Neutrophil (primary cell): ENCODE results near the gene SND1.

Experiments used
- H3K27ac ChIP-seq: fragments of 200-600 bp; sonication (generic); 2 replicates; pipeline ENCODE4 v1.5.1; 2016; ENCODE audit warnings: mild to moderate bottlenecking, moderate library complexity
- H3K27me3 ChIP-seq: fragments of 200-600 bp; sonication (generic); 2 replicates; pipeline ENCODE4 v1.6.0; 2016; ENCODE audit warnings: mild to moderate bottlenecking
- H3K36me3 ChIP-seq: fragments of 200-600 bp; sonication (generic); 2 replicates; pipeline ENCODE4 v1.5.1; 2017
- H3K4me1 ChIP-seq, 2 experiments: fragments of 200-600 bp in 1 of 2; sonication (generic) in 1 of 2; 1 replicate in 1 of 2; 2 replicates in 1 of 2; pipeline versions ENCODE4 v1.5.1 to v1.6.1; 2013 to 2016; ENCODE audit warnings: low read depth in 1 of 2, low read length in 1 of 2, mild to moderate bottlenecking in 1 of 2, moderate library complexity in 1 of 2; ENCODE audit not compliant: control insufficient read depth in 1 of 2, insufficient read depth in 1 of 2
- H3K4me3 ChIP-seq, 2 experiments: fragments of 200-600 bp in 1 of 2; sonication (generic) in 1 of 2; 1 replicate in 1 of 2; 2 replicates in 1 of 2; pipeline ENCODE4 v1.5.1; 2013 to 2016; ENCODE audit warnings: low read depth in 1 of 2, low read length in 1 of 2, mild to moderate bottlenecking in 1 of 2, moderate library complexity in 1 of 2
- H3K9me3 ChIP-seq: fragments of 200-600 bp; sonication (generic); 2 replicates; pipeline ENCODE4 v1.5.1; 2016
- CTCF ChIP-seq: fragments of 200-600 bp; sonication (generic); IDR thresholded peaks from 2 replicates; pipeline ENCODE4 v1.5.1; 2016; ENCODE audit warnings: antibody characterized with exemption

The SND1 gene

GRCh38 chr7:128091106-128091505 lies 439.1 kb downstream of the SND1 start:
- peaks cover 0 to 5% of the 10 kb centered on the region in 2 experiments for H3K4me1 ChIP-seq
- H3K36me3 ChIP-seq = peaks cover 31% of the 10 kb centered on the region
- H3K27ac ChIP-seq = no peak overlapping the region
- H3K27me3 ChIP-seq = no peaks in the 10 kb centered on the region
- no peak for TF ChIP-seq CTCF
- H3K9me3 ChIP-seq = no peaks in the 10 kb centered on the region
- H3K4me3 ChIP-seq = no peak overlapping the region

GRCh38 chr7:128092221-128092620 lies 440.2 kb downstream of the SND1 start:
- H3K4me3 ChIP-seq = no peak overlapping the region
- H3K27me3 ChIP-seq = no peaks in the 10 kb centered on the region
- H3K4me1 ChIP-seq = peaks cover 0 to 7% of the 10 kb centered on the region in 2 experiments
- no peak overlapping the region for H3K27ac ChIP-seq
- no peaks in the 10 kb centered on the region for H3K9me3 ChIP-seq
- TF ChIP-seq CTCF = no peak
- H3K36me3 ChIP-seq = peaks cover 31% of the 10 kb centered on the region

- peaks cover 31% of the 10 kb centered on the region for H3K36me3 ChIP-seq
- TF ChIP-seq CTCF = no peak
These were observed 441.9 kb downstream of the SND1 start for GRCh38 chr7:128093614-128094570.

GRCh38 chr7:128094686-128095085 lies 442.7 kb downstream of the SND1 start:
- Histone ChIP-seq H3K4me1 (peaks cover 0 to 2% of the 10 kb centered on the region in 2 experiments), H3K27me3 (no peaks in the 10 kb centered on the region), H3K36me3 (peaks cover 26% of the 10 kb centered on the region), H3K9me3 (no peaks in the 10 kb centered on the region), H3K4me3 (no peak overlapping the region), H3K27ac (no peak overlapping the region)
- no peak for TF ChIP-seq CTCF

More at GRCh38 chr7:128093614-128094570, 441.9 kb downstream of the SND1 start:
- H3K27me3 ChIP-seq = no peaks in the 10 kb centered on the region
- H3K4me3 ChIP-seq = no peak overlapping the region
- no peaks in the 10 kb centered on the region for H3K9me3 ChIP-seq
- no peak overlapping the region for H3K27ac ChIP-seq
- peaks cover 0 to 4% of the 10 kb centered on the region in 2 experiments for H3K4me1 ChIP-seq

DNA sequence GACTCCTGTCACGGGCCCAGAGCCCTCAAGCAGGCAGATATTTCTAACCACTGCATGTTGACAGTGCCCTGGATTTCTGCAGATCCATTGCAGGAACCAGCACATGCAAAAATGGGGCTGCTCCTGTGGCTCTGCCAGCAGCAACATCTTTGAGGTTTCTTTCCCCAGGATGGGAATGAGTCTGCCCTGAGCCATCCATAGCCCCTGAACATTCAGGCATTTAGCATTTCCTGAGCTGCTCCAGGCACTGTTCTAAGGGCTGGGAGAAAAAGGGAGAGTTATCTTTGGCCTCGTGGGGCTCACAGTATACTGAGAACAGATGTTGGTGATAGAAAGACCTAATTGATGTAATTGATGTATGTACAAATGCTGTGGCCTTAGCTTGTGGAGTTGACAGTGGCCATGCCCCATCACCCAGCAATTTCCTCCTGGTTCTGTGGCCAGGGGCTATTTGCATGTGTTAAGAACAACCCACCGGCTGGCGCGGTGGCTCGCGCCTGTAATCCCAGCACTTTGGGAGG lies 445.3 kb downstream of the SND1 start:
- Histone ChIP-seq H3K9me3 (no peaks in the 10 kb centered on the region), H3K27ac (no peak overlapping the region), H3K4me1 (peaks cover 0 to 2% of the 10 kb centered on the region in 2 experiments), H3K4me3 (no peak overlapping the region), H3K36me3 (peaks cover 6% of the 10 kb centered on the region), H3K27me3 (peaks cover 13% of the 10 kb centered on the region)
- TF ChIP-seq CTCF = no peak
